Activated CD4-positive, CD25-positive, alpha-beta regulatory T cell treated with anti-CD3 and anti-CD28 coated beads, Interleukin-2, amount 50 U/mL, for 24 hours (primary cell): ENCODE data around the gene ATXN10.
"Not testable (repeated sequence)": the region's sequence is repeated elsewhere in the genome, so short reads cannot be mapped to it uniquely, and the experiment has no call there.

Experiments used
- ATAC-seq, 2 donors: fragments of 150-1000 bp; cut with Tn5 transposase; one replicate each; pipeline ENCODE4 v1.10.0; 2021; ENCODE audit warnings: mild to moderate bottlenecking in 1 of 2, moderate library complexity in 1 of 2

ATXN10 gene

DNA sequence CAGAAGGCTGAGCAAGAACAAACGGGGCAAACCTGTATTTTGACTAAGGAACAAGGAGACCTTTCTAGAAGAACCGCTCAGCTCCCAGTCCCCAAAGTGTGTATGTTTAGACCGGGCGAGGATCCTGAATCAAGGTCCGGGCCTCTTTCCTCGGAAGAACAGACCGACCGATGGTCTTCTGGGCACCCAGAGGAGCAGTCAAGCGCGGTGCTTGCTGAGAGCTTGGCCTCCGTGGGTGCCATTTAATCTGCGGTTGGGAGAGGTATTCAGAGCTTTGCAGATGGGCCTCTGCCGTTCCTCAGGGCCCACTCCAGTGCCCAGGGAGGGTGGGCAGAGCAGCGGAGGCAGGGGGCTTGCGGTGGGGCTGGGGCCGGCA, 26.5 kb upstream of the ATXN10 start:
- no peak for ATAC-seq

DNA sequence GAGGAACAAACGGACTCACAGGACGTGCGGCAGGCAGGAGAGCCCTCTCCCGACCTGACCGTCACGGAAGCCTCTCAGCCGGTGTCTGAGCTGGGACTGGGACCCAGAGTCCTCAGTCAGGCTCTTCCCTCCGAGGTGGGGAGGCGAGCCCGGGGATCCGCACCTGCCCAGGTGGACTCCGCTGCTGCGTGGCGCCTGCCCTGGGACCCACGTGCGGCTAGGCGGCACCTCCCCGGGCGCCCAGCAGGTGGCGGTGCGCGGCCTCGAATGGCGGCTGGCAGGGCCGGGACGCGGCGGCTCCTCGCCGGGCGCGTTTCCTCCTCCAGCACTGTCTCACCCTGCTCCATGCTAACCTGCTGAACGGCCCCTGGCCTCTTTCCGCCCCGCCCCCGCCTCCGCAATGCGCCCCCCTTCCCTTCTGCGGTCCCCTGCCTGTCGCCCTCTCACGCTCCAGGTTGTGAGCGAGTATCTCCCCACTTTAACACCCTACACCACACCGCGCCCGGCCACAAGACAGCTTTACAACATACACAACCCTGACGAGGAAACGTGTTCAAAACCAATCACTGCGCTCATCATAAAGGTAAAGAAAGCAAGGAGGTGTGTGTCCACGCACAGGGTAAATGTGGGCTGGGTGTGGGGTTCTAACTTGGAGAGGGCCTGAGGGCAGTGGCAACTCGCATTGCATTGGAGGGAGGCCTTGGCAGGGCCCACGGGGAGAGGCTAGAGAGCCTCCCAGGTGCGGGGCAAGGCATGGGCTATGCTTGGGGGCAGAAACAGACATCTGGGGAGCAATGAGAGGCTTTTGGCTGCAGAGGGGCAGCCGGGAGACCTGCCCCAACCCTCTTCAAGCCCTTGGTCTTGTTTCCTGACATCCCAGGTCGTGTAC, 25.9 kb upstream of the ATXN10 start:
- peak; percentile 91 to 93 for ATAC-seq

DNA sequence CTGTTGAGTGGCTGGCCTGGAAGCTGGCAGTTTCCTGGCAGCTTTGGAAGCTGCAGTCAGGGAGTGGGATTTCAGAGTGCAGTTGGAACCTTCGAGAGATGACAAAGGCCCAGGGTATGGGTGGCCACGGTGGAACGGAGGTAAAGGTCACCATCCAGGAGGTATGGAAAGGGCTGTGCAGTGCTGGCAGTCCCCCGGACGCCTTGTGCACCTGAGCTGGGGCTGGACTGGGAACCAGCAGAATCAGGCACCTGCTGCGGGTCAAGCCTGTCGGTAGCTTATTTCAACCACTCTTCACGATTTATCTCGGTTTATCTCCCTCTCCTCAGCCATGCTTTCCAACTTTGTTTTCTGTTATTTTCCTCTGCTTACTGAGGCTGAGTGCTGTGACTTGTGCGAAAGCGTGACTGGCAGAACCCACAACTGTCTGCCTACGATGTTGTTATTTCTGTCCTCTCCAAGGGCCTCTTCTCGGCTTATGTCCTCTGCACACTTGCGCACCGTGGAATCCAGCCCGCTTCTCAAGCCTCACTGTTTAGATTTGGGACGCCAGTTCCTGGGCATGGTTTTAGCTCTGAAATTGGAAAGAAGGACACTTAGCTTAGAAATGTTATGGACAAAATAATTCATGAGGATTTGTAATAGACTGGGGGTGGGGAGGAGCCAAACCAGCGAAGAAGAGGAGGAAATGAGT, 24.0 kb upstream of the ATXN10 start:
- no peak for ATAC-seq

GRCh38 chr22:45648301-45649117, 23.1 kb upstream of the ATXN10 start:
- no peak for ATAC-seq

DNA sequence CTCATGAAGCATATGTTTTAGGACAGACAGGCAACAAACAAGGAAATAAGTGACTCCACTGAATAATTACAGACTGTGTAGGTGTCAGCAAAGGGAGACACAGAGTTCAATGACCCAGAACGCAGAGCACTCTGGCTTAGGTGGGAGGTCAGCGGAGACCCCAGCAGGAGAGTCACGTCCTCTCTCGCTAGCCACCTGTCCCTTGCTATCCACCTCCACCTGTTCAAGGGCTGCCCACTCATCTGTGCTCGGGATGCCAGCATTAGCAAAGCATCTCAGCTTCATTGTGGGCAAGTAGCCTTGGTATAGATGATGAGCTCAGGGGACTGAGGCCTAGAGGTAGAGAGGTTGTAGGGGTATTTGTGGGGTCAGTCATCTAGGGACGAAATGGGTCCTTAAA, 21.8 kb upstream of the ATXN10 start:
- ATAC-seq = no peak

GRCh38 chr22:45650721-45651120, 20.9 kb upstream of the ATXN10 start:
- no peak for ATAC-seq

DNA sequence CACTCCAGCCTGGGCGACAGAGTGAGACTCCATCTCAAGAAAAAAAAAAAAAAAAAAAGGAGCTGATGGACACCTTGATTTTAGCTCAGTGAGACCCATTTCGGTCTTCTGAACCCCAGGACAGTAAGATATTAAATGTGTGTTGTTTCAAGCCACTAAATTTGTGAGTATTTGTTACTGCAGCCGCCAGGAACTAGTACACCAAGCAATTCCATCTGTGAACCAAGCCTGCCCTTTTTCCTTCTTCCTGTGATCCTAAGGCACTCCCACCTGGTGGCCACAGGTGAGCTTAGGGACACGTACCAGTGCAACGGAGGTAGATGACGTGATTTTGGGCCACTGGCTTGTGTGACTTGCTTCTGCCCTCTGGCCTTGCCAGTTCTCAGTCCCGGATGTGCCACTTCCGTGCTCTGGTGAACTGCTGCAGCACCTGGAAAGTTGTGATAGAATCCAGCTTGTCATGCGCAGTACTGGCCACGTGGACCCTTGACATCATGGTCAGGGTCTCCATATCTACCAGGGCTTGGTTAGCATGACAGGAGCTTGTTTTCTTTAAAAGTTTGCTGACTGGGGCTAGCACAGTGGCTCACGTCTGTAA, 19.6 kb upstream of the ATXN10 start:
- ATAC-seq = no peak

GRCh38 chr22:45656577-45656976, 15.1 kb upstream of the ATXN10 start:
- no peak for ATAC-seq

DNA sequence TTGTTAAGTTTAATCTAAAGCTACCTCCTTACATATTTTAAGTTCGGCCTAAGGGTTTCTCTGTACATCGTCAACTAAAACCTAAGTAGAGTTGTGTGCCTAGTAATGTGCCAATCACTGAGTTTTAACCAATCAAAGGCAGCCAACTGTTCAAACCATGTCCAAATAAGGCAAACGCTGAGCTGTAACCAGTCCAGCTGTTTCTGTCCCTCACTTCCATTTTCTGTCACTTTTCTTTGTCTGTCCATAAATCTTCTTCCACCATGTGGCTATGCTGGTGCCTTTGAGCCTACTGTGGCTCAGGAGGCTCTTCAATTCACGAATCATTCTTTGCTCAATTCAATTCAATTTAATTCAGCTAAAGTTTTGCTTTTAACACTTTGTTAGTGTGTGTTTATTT, 13.9 kb upstream of the ATXN10 start:
- no peak for ATAC-seq

DNA sequence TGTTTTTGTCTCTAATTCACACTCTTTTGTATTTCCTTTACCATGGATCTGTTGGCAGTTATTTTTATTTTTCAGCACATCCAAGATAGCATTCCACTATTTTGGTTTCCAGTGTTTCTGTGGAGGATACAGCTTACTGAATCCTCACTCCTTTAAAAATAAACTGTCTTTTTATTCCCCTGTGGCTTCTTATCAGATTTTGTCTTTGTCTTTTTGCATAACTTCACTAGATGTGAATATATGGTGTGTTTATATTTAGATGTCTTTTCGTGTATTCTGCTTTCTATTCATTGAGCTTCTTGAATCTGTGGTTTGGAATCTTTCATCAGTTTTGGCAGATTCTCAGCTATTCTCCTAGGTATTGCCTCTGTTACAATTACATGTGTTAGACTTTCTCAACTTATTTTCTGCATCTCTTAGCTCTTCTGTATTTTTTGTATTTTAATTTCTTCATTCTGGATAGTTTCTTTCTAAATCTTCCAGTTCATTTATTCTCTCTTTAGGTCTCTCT, 7.4 kb upstream of the ATXN10 start:
- ATAC-seq = no peak

DNA sequence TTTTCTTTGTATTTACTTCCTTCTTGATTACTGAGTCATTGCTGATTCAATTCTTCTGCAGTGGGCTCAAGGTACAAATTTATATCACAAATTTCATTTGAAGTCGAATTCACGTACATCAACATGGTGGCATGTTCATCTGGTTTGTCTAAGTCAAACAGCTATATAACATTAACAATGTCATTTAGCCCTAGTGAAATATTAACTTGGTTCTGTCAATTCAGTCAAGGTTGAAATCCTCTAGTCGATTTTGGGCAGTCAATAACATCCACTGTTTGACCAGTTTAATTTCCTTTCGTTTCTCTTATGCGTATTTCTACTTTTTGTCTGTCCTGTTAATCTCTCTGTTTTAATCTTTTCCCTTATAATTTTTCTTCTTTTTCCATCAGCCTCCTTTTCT, 4.1 kb upstream of the ATXN10 start:
- ATAC-seq = no peak

GRCh38 chr22:45670363-45670762, 1.3 kb upstream of the ATXN10 start:
- ATAC-seq = not testable (repeated sequence)

- no peak for ATAC-seq
Measured at GRCh38 chr22:45670981-45671782, 452 bp upstream of the ATXN10 start.

DNA sequence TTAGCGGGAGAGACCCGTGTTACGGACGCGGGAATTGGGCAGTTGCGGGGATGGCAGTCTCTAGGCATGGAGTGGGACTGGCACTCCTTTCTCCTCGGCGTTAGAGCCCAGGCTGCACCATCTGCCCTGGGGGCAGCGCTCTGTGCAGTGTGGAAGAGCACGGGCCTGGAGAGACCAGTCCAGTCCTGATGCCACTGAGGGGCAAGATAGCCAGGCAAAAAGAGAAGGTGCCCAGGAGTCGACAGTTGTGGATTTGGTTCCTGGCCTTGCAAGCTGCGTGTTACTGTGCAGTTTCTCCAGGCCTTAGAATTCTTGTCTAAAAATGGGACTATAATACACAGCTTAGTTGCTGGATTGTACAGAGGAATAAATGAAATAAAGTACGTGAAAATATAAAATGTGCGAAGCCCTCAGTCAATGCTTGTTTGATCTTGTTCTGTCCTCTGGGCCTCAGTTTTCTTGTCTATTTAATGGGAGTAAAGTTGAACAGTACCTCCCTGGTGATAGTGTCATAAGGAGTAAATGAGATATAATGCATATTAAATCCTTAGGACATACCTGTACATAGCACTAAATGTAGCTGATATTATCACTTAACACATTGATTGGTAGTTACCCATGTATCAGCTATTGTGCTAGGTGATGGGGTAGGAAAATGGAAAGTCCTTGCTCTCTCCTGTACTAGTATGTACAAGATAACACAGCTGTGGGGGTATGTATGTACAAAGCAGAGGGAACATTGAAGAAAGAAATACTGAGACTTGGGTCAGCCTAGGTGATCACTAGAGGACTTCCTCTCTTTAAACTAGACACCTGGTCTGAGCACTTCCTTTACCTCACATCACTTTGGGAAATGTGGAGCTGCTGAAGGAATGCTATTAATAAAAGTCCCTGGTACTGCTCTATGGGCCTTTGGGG, 1.2 kb downstream of the ATXN10 start:
- peak in 1 of 2 donors; percentile 3 for ATAC-seq

- no peak for ATAC-seq
Measured at GRCh38 chr22:45673482-45674175, 2.0 kb downstream of the ATXN10 start.

DNA sequence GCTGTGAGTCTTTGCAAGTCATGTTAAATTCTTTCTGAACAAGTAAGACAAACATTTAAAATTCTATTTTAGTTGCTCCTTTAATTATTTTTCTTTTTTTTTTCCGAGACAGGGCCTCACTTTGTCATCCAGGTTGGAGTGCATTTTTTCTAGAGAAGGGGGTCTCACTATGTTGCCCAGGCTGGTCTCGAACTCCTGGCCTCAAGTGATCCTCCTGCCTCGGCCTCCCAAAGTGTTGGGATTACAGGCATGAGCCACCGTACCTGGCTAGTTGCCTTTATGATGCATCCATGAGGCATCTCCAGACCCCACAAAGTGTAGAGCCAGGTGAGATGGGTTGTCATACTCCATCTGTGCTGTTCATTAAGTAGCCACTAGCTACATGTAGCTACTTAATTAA, 4.4 kb downstream of the ATXN10 start:
- ATAC-seq = no peak

- ATAC-seq = peak in 1 of 2 donors; percentile 18
Measured at GRCh38 chr22:45677063-45677462, 5.4 kb downstream of the ATXN10 start.

- peak; percentile 69 to 76 for ATAC-seq
Measured at GRCh38 chr22:45678961-45679912, 7.6 kb downstream of the ATXN10 start.
